AG08395 (cell line): ENCODE data around the gene MOBP.
"Not testable (repeated sequence)": the region's sequence is repeated elsewhere in the genome, so short reads cannot be mapped to it uniquely, and the experiment has no call there.

ENCODE experiments used
- DNase-seq: peaks from one replicate; pipeline ENCODE4 v3.0.0; 2012; ENCODE audit warnings: mixed read lengths, low spot score

Gene MOBP

DNA sequence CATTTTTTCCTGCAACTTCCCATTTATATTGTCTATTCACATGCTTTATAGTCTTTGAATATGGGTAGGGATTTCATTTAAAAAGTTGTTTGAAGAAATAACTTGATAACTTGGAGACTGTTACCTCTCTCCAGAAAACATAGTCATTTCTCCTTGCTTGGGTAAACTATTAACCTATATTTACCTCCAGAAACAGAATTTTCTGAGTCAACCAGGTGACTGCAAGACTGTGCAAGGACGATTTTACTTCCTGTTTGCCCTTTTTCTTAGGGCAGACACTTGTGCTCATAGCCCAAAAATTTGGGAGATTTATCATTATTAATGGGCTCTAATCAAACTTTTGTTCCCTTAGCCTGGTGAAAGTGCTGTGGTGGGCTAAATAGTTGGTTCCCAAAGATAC is 14.3 kb upstream of the MOBP start:
- DNase-seq: no peak

DNA sequence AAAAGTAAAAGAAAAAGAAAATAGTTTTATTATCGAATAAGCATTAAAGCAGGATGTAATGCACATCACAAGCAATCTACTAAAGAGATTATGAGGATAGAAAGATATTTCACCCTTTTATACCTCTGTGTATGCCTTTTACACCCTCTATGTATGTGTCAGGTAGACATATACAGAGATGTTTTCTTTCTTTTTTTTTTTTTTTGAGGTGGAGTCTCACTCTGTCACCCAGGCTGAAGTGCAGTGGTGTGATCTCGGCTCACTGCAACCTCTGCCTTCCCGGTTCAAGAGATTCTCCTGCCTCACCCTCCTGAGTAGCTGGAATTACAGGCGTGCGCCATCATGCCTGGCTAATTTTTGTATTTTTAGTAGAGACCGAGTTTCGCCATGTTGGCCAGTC is 13.6 kb upstream of the MOBP start:
- not testable (repeated sequence) for DNase-seq

DNA sequence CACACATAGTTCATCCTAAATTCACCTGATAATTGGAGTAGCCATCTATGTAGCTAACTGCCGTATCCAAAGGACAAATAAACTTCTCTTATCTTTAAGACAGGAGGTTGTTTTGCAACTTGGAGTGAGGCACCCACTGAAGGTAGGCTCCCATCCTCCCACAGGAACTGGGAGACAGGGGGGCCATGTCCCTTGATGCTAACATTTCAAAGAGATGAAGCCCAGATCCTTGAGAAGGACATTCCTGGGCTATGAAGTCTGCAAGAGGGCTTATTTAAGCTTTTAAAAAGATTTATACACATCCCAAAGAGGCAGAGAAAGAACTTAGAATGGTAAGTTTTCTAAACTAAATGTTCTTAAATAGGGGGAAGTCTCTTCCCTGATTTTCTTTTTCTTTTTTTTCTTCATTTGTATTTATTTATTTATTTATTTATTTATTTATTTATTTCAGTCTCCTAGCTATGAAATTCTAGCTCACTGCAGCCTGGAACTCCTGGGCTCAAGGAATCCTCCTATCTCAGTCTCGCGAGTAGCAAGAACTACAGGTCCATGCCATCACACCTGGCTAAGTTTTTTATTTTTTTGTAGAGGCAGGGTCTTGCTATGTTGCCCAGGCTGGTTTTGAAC is 12.8 kb upstream of the MOBP start:
- DNase-seq: no peak

DNA sequence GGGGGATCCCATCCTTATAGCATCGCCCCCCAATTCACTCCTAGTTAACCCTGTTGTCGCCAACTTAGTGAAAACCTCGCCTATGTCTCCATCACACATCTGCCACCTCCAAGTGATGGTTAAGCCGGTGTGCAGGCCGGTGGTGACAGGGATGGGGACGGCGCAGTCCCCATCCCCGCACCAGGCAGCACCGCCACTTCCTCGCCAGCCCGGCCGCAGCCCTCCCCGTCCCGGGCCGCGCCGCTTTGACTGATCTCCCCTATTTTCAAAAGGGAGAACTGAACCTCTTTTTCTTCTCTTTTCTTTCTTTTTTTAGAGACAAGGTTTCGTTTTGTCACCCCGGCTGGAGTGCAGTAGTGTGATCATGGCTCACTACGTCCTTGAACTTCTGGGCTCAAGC is 11.3 kb upstream of the MOBP start:
- DNase-seq: no peak

DNA sequence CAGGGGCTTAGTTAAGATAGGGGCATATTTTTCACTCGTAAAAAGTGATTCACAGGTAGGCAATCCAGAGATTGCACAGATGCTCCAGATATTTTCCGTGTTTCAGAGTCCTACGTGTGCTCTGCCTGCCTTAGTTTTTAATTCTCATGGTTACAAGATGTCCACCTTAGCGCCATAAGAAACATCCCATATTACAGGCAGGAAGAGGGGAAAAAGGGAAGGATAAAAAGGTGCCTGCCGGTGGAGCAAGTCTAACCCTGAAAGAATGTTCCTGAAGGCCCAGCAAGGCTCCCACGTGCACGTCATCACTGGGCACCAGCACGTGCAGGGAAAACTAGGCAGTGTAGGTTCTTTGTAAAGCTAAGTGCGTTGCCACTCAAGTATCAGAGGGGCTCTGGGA is 10.1 kb upstream of the MOBP start:
- DNase-seq: no peak

DNA sequence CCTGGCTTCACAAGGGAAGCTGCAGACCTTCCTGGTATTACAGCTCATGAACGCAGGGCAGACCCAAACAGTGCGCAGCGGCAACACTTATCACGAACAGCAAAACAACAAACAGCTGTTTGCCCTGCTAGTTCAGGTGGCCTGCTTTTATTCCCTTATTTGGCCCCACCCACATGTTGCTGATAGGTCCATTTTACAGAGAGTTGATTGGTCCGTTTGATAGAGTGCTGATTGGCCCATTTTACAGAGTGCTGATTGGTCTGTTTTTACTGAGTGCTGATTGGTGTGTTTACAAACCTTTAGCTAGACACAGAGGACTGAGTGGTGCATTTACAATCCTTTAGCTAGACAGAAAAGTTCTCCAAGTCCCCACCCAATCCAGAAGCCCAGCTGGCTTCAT is 8.9 kb upstream of the MOBP start:
- not testable (repeated sequence) for DNase-seq

DNA sequence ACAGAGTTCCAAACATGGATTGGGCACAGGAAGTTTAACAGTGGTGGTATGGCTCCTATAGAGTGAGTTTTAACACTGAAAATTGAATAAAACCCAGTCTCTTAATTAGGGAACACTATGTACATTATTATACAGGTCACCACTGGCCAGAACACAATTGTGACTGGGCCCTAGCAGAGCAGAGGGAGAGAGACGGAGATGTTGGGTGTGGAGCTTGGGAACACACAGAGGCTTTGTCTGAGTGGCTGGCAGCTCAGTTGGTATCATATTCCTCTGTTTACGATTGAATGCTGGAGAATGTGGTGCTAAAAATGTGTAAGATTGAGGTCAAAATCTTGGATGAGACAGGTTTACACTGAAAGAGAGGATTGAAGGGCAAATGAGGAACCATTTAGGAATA is 6.8 kb upstream of the MOBP start:
- DNase-seq: no peak

DNA sequence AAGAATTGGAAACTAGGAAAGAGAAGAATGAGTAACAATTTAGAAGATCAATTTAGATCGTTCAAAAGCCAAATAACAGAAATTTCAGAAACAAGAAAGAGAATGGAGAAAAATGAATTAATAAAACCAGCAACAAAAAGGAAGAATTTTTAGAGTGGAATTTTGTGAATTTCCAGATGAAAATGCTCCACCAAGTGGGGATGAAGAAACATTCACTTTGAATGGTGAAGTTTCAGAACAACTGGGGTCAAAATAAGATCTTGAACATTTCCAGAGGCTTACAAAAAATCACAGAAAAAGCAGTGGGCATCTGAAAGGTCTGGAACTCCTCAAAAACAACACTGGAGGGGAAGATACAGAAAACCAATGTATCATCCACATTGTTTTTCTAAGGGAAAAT is 4.2 kb upstream of the MOBP start:
- no peak for DNase-seq

DNA sequence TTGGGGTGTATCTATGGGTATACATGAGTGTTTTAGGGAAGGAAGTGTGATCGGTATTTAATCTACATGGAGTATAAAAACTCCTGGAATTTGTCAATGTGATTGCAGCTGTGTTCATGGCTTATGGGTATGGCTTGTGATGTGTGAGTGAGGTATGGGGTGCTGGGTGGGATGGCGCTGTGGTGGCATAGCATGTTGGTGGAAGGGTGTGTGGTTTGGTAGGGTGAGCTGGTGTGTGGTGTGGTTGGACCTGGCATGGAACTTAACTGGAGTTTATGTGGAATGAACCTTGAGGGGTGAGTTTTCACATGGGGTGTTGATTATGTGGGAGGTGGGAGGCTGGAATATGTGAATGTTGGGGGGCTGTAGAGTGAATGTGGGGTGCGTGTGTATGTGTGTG is 492 bp upstream of the MOBP start:
- DNase-seq: no peak

DNA sequence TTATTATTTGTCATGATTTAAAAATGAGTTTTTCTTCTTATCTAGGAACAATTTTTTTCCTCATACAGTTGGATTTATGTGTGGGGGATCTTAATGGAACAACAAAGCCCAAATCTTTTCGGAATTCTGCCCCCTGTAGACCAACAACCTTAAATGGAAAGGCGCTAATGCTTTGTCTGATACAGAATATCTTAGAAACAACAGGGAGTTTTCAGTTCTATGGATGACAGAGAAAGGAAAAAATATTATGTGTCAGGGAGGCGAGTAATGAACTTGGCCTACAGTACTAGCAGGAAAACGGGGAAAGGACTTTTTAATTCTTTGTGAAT is 592 bp downstream of the MOBP start:
- no peak for DNase-seq

DNA sequence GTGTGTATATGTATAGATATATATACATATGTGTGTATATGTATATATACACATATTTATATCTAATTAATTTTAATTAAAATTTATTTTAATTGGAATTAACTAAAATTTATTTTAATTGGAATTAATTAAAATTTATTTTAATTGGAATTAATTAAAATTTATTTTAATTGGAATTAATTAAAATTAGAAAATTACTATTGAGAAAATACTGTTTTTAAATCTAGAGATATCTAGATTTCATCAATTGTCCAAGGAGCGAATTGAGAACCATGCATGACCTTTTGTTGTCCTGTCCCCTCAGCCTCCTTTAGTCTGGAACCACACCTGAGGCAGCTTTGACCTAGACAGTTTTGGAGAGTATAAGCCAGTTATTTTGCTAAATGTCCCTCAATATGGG is 1.8 kb downstream of the MOBP start:
- DNase-seq: no peak

DNA sequence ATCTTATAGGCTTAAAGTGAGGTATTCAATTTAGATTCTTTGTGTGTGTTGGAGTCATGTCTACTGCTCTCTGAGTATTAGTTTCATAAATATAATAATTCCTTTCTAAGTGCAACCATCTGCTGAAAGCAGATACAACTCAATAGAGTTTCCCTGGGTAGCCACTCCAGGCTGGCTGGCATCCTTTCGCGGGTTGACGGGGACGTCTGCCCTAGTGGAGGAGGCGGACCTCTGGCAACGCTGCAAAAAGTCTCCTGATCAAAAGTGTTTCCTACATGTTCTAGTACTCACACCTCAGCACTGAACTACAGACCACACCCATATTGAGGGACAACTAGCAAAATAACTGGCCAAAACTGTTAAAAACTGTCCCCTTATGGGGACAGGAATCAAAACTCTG is 2.5 kb downstream of the MOBP start:
- DNase-seq: no peak

DNA sequence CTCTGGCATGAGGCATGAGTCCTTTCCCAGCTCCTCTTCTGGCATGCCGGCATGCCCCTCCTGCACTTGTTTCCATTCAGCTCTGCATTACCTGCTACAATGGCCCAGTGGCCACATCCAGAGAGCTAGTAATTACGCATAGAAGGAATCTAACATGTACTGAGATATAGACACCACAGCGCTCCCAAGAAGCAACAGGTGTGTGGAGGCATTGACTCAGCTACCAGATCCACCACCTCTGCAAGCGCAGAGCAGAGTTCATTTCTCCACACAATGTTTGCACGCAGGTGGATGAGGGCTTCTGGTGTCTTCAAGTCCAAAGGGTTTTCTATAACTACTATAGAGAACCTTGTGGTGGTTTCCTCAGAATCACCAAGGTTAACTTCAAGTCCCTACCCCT is 4.2 kb downstream of the MOBP start:
- DNase-seq: no peak

DNA sequence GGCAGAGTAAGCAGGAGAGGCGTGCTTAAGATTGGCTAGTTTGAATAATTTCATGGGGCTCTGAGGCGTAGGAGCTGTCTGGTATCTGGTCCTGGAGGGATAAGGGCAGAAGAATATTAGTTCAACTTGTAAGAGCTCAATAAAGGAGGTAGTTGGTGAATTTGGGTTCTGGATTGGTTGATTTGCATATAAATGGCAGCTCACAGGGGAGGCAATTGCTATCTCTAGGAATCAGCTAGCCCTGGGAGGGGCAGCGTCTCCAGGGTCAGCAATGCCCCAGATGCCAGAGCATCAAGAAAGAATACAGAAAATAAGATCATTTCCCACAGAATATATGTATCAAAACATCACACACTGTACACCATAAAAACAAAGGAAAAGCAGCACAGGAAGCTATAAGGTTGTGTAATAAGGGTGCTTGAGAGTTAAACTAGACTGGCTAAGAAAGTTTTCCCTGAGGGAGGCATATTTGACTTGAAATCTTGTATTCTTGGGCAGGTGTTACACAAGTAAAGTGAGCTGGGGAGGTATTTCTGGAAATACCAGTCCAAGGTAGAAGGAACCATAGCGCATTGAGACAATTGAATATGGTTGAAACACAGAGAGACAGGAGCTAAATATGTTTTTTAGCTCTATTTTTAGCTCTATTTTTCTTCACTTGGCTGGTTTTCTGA is 6.1 kb downstream of the MOBP start:
- no peak for DNase-seq

DNA sequence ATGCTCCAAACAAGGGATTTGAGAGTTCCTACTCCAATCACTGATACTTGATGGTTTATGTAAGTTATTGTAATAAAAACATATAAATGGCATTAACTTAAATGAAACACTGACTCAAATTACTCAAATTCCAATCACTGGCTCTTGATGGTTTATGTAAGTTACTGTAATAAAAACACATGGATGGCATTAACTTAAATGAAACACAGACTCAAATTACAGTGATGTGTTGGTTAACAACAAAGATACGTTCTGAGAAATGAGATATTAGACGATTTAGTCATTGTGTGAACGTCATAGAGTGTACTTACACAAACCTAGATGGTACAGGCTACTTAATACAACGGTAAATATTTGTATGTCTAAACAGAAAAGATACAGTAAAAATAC is 6.6 kb downstream of the MOBP start:
- no peak for DNase-seq

DNA sequence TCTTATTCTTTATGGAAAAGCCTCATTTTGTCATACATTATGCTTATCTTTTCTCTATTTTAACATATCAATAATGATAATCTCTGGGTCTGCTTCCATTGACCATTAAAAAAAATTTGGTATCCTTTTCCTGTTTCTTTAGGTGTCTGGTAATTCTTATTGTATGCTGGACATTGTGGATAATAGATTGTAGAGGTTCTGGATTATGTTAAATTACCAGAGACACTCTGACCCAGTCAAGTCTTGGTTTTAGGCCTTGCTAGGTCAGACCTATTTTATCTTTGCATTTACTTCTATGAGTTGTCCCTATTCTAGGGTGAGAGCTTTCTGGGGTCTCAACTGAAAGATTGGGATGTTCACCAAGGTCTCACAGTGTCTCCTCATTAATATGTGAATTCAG is 9.3 kb downstream of the MOBP start:
- DNase-seq: no peak

DNA sequence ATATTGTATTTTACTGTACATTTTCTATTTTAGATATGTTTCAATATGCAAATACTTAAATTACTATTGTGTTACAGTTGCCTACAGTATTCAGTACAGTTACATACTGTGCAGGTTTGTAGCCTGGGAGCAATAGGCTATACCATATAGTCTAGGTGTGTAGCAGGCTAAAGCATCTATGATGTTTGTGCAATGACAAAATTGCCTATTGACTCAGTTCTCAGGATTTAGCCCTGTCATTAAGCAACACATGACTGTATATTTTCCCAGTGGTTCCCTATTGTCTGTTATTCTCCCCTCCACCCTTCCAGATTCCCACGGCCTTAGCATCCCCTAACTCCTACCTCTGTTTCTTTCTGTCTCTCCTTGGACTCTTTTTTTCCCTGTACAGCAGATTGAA is 10.7 kb downstream of the MOBP start:
- DNase-seq: no peak

DNA sequence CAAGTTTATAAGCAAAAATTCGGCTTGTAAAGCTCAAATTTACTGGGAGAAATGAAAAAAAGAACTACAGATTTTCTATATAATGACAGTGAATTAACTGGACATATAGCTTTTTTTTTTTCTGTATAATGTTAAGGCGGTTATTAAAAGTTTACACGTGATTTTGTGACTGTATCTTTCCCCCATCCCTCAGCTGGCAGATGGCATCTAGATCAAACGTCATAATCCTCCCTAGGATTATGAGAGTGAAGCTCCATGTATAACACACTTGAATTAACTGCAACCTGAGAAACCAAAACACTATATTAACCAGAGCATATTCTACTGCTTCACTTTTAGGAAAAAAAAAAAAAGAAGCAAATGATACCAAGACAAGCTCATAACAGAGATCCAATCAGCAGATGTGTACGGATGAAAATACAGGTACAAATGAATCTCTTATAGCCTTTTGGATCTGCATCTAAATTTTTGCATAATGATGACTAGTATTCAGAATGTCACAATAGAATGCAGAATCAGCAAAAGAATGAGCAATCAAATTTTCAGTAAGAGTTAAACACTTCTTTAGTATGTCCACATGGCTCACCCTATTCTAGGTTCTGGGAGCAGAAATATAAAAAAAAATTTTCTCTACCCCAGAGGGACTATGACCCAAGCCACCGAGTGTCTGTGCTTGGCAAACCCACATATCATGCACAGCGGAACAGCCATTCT is 12.4 kb downstream of the MOBP start:
- DNase-seq: no peak

DNA sequence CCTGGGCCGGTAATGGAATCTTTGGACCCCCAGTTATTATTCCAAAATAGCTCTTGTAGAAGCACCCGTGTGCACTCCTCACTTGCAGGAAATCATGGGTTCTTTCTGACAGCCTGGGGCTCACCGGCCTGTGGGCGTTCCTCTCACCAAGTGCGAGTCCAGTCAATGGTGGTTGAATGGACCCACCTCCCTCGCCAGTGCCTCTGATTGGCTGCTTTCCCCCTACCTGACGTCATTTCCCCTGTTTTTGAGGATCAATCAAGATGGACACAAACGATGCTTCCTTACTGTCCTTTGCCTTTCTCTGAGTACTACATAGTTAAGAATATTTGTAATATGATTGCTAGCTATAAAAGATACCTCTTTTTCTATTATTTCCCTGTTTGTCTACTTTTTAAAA is 18.1 kb downstream of the MOBP start:
- DNase-seq: no peak

DNA sequence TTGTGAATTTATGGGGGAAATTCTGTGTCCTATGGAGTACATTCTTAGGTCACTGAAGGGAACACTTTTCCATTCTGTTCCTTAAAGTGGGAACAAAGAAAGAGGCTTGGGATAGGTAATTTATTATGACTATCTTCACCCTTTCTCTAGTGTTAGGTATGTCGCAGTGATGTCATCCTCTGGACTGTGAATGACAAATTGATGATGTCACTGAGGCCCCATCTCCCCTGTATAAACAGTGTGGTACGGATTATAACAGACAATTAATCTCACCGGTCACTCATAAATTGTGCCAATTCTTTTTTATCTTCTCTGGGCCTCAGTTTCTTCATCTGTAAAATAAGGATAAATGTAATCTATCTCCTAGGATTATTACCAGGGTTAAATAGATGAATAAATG is 23.5 kb downstream of the MOBP start:
- DNase-seq: no peak

DNA sequence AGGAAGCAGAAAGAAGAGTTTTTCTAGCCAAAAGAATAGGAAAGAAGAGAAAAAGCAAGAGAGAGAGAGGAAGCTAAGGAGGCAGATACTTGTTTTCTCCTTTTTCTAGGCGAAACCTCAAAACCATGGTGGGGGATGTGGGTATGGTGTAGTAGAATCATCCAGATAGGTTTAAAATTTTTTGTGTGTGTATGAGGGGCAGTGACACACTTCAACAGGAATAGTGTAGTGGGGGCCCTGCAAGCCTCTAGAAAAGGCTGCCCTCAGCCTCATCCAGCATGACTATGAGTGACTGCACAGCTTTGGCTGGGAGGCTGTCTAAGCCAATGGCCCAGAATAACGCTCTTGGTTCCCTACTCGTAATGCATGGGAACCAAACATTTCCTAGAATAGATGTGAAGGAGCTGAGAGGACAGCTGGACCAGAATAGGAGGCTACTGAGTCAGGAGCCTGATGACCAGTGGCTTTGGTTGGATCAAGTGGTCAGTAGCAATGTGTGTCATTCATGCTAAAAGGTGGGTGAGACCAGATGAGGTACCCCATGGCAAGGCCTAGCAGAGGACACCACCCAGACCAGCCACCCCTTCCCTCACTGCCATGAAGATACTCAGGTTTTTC is 24.4 kb downstream of the MOBP start:
- no peak for DNase-seq

DNA sequence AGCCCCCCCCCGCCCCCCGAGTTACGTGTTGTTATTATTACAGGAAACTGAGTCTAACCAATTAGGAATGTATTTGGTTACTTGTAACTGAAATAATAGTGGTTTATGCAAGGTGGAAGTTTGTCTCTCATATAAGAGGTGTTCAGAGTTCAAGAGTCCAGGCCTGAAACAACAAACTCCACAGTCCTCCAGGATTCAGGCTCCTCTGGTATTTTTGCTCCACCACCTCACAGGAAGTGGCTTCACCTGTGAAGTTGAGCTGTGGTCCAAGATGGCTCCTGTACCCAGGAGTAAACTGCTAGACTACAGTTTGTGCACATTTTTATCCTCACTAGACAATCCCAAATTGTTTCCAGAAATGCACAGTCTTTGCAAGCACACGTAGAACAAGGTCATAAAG is 27.3 kb downstream of the MOBP start:
- DNase-seq: no peak

DNA sequence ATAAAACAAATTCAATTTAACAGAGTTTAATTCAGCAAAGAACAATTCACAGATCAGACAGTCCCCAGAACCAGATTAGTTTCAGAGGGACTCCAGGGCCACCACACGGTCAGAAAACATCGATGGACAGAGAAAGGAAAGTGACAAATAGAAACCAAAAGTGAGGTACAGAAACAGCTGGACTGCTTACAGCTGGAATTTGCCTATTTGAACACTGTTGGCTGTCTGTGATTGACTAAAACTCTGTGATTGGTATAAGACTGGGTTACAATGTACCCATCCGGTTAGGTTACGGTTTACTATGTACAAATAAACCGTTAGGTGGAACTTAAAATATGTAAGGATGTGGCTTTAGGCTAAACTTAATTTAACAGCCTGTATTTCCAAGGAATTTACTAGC is 30.3 kb downstream of the MOBP start:
- DNase-seq: no peak
